Panc1 (cell line): ENCODE measurements around the gene OR52E1. TPM values are rescaled to one million over a fixed set of nuclear protein-coding genes. Genes with fewer than 3 reads are reported as not detected.

Experiments used
- ATAC-seq: fragments of 200-7000 bp; cut with Tn5 transposase; 2 replicates; pipeline ENCODE4 v1.9.1; 2020; ENCODE audit warnings: mild to moderate bottlenecking, moderate library complexity
- BruUV-seq: library from RNA; stranded (reverse); fragments of 400-500 nt; replicated peaks from 2 replicates; lab custom pipeline; 2021; lab: Mats Ljungman, UMichigan
- CTCF ChIA-PET: fragments of 300-600 bp; sonication (Branson Sonifier 250); formaldehyde crosslinking; loops from one replicate; lab custom pipeline; 2022; ENCODE audit warnings: antibody characterized with exemption; lab: Charles Lee
- POLR2A ChIA-PET: fragments of 300-600 bp; sonication (Branson Sonifier 250); formaldehyde crosslinking; loops from one replicate; lab custom pipeline; 2022; ENCODE audit warnings: antibody characterized with exemption; lab: Charles Lee
- DNase-seq: peaks from one replicate; pipeline ENCODE4 v3.0.0-alpha.2; 2010; ENCODE audit warnings: low read depth, low spot score
- H3K27ac ChIP-seq: 2 replicates; pipeline ENCODE4 v1.5.1; 2011; ENCODE audit warnings: mild to moderate bottlenecking, low read length, inconsistent platforms
- H3K27me3 ChIP-seq: fragments of 200-500 bp; sonication (Bioruptor generic); 2 replicates; pipeline ENCODE4 v1.6.0; 2014; ENCODE audit warnings: low read length, inconsistent platforms; ENCODE audit not compliant: control insufficient read depth, insufficient read depth
- H3K36me3 ChIP-seq: fragments of 200-500 bp; sonication (Bioruptor generic); 2 replicates; pipeline ENCODE4 v1.5.1; 2014; ENCODE audit warnings: inconsistent platforms, mild to moderate bottlenecking, low read length, moderate library complexity; ENCODE audit not compliant: control insufficient read depth, insufficient read depth
- H3K4me1 ChIP-seq: 2 replicates; pipeline ENCODE4 v1.5.1; 2011; ENCODE audit warnings: inconsistent platforms, mild to moderate bottlenecking, low read length, moderate library complexity; ENCODE audit not compliant: control insufficient read depth, insufficient read depth
- H3K4me3 ChIP-seq, 2 experiments: 2 replicates each; pipeline ENCODE4 v1.5.1; 2011 to 2012; ENCODE audit warnings: low read depth in 2 of 2, low read length in 2 of 2, mild to moderate bottlenecking in 2 of 2, inconsistent platforms in 1 of 2, moderate library complexity in 1 of 2
- H3K9me3 ChIP-seq: fragments of 200-500 bp; sonication (Bioruptor generic); 2 replicates; pipeline ENCODE4 v1.5.1; 2014; ENCODE audit warnings: low read depth, mild to moderate bottlenecking, inconsistent platforms, low read length, moderate library complexity; ENCODE audit not compliant: control insufficient read depth, insufficient read depth
- CTCF ChIP-seq: fragments of 450-650 bp; IDR thresholded peaks from 2 replicates; pipeline ENCODE4 v1.5.1; 2017; ENCODE audit warnings: mild to moderate bottlenecking
- POLR2AphosphoS5 ChIP-seq: IDR thresholded peaks from 2 replicates; pipeline ENCODE4 v1.6.1; 2012; ENCODE audit warnings: mild to moderate bottlenecking, low read depth, low read length, moderate library complexity
- REST ChIP-seq, 2 experiments: IDR thresholded peaks; 2 replicates each; pipeline ENCODE4 v1.6.1; 2011 to 2012; ENCODE audit warnings: low read depth in 2 of 2, control low read depth in 1 of 2, low read length in 1 of 2, mild to moderate bottlenecking in 1 of 2, moderate library complexity in 1 of 2; ENCODE audit not compliant: insufficient read depth in 1 of 2
- SIN3A ChIP-seq: IDR thresholded peaks from 2 replicates; pipeline ENCODE4 v1.6.1; 2012; ENCODE audit warnings: low read depth, mild to moderate bottlenecking, low read length, moderate library complexity, borderline replicate concordance; ENCODE audit not compliant: insufficient read depth
- TCF7L2 ChIP-seq: IDR thresholded peaks from 2 replicates; pipeline ENCODE4 v1.6.1; 2011; ENCODE audit warnings: mild to moderate bottlenecking, low read depth, low read length, inconsistent platforms
- in situ Hi-C: cut with HindIII; loops from 2 replicates; pipeline ENCODE4 v1.10.0; 2016; ENCODE audit warnings: low sequenced_read_pairs, low pct_unique_long_range_greater_than_20kb
- intact Hi-C: fragments of 100-400 bp; cut with micrococcal nuclease; formaldehyde crosslinking; loops from one replicate; pipeline ENCODE4 v1.10.0; 2022; ENCODE audit not compliant: unreplicated experiment
- total RNA-seq: library from RNA; stranded (reverse); gene quantifications from one replicate; pipeline ENCODE4 v1.2.1, GENCODE V29; 2021; ENCODE audit not compliant: unreplicated experiment

The OR52E1 gene
- total RNA-seq, 1 experiment from 2014 or later = not detected

GRCh38 chr11:5059391-5059790, 10.0 kb upstream of the OR52E1 start, which contains the start of gene OR52E2:
Gene OR52E2, minus strand, starts transcription at chr11:5059627. Its CDS starts 0 bp downstream, at chr11:5059627.
- ATAC-seq (no peak), DNase-seq (no peak)
- ChIA-PET CTCF (no interaction called here), POLR2A (no interaction called here)
- TF ChIP-seq POLR2AphosphoS5 (no peak), CTCF (no peak), SIN3A (no peak), TCF7L2 (no peak), REST (IDR thresholded peaks at IDR 0.05; ENCODE audit: insufficient read depth in 1 of 2, low read depth in 2 of 2, low read length in 1 of 2) (no peak)
- Histone ChIP-seq H3K4me3 (no peak within 1 kb of the TSS), H3K27me3 (no peaks in the 10 kb centered on the region), H3K27ac (no peak within 1 kb of the TSS), H3K9me3 (no peaks in the 10 kb centered on the region), H3K36me3 (no peaks in the 10 kb centered on the region), H3K4me1 (no peaks in the 10 kb centered on the region)
- no TSS peak for BruUV-seq
- in situ Hi-C loops (no loop called here), intact Hi-C loops (no loop called here)

- Histone ChIP-seq H3K9me3 (no peaks in the 10 kb centered on the region), H3K4me3 (no peak overlapping the region), H3K27ac (no peak overlapping the region), H3K4me1 (no peaks in the 10 kb centered on the region), H3K27me3 (no peaks in the 10 kb centered on the region), H3K36me3 (no peaks in the 10 kb centered on the region)
- TF ChIP-seq TCF7L2 (no peak), CTCF (no peak), POLR2AphosphoS5 (no peak), REST (IDR thresholded peaks at IDR 0.05; ENCODE audit: insufficient read depth in 1 of 2, low read depth in 2 of 2, low read length in 1 of 2) (no peak), SIN3A (no peak)
- intact Hi-C loops (no loop called here), in situ Hi-C loops (no loop called here)
- no TSS peak for BruUV-seq
- CTCF ChIA-PET = no interaction called here
- ATAC-seq = no peak
- POLR2A ChIA-PET = no interaction called here
- DNase-seq = no peak
These were observed 4.3 kb upstream of the OR52E1 start for GRCh38 chr11:5065027-5065426.
